GM21528 (cell line): ENCODE measurements around the gene ATP13A3.
"Not testable (repeated sequence)": the region's sequence is repeated elsewhere in the genome, so short reads cannot be mapped to it uniquely, and the experiment has no call there.

Source experiments
- ATAC-seq: cut with Tn5 transposase; IDR thresholded peaks from one replicate; pipeline ENCODE4 v1.9.1; 2021; ENCODE audit warnings: mild to moderate bottlenecking, moderate library complexity; ENCODE audit not compliant: unreplicated experiment, low FRiP score

ATP13A3 gene

DNA sequence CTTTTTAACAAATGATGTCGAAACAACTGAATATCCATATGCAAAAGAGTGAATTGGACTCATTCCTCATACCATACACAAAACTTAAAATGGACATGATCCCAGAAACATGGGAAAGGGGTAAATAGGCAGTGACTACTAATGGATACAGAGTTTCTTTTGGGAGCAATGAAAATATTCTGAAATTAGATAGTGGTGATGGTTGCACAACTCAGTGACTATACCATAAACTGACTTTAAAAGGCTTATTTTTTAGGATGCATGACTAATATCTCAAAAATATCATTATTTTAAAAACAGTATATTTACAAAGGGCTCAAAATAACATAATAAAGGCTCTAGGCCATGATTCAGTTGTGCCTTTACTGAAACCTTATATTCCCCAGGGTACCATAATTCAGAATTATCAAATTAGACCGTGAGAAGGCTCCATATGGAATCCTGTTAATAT is 16.3 kb upstream of the ATP13A3 start:
- ATAC-seq = no peak

DNA sequence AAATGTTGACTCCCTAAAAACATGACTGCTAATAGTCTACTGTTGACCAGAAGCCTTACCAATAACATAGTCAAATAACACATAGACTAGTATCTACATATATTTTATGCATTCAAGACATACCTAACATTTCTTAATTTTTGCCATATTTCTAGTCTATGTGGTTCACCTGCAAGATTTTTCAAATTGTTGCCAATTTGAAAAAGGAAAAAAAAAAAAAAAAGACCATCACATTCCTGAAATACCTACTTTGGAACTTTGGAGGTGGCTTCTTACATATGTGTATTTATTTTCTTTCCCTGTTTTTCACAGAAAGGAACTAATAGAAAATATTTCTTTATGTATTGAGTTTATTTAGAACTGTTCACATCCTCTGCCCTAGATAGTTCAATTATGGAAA is 13.4 kb upstream of the ATP13A3 start:
- no peak for ATAC-seq

DNA sequence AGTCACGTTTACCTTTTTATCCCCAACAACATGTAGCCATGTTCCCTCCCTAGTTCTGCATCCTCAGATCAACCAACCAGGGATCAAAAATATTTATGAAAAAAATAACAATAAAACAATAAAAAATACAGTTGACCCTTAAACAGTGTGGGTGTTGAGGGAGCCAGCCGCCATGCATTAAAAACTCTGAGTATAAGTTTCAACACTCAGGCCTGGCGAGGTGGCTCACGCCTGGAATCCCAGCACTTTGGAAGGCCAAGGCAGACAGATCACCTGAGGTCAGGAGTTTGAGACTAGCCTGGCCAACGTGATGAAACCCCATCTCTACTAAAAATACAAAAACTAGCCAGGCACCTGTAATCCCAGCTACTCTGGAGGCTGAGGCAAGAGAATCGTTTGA is 12.7 kb upstream of the ATP13A3 start:
- ATAC-seq = not testable (repeated sequence)

DNA sequence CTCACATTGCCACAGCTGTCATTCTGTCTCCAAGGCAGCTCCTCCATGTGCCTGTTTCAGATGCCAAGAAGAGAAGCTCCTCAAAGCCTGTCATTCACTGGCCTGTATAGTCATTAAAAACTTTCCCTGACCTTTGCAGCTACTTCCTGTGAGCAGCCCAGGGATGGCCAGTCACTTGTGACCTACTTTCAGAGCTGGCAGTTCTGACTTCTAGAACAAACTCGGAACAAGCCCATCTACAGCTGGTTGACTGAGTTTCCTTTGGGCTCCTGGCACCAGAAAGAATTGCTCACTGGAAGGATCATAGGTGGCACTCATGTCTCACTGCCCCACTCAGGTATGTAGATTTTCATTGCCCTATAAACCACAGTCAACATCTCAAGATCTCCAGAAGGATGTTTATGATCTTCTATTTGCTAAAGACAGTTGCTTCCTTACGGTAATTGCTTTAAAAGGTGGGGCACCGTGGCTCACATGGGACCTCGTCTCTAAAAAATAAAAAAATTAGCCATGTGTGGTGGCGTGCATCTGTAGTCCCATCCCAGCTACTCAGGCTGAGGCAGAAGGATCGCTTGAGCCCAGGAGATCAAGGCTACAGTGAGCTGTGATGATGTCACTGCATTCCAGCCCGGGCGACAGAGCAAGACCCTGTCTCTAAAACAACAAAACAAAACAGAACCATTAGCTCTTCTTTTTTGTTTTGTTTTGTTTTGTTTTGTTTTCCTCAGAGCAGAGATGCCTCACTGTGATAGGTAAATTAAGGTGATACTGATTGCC is 11.2 kb upstream of the ATP13A3 start:
- ATAC-seq = no peak

DNA sequence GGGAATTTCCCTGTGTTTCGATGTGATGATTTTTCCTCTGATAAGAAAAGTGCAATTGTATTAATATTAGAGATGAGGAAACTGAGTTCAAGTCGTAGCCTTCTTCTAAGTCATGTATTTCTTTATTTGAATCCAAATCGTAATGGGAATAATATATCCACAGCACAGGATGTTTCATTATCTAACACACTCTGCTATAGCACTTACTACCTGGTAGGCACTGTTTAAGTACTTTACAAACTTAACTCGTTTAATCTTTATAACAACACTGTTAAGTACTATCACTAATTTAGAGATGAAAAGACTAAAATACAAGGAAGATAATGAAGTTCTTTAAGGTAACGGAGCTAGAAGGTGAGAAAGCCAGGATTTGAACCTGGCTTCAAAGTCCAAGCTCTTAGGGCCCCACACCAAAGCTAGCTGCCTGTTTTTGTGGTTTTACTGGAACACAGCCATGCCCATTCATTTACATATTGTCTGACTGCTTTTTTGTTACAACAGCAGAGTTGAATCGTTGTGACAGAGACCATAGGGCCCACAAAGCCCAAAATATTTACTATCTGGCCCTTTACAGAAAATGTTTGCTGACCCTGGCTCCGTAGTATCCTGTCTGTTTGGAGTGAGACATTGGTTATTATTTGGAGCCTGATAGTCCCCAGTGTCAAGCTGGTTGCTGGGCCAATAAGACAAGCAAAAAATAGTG is 9.6 kb upstream of the ATP13A3 start:
- no peak for ATAC-seq

DNA sequence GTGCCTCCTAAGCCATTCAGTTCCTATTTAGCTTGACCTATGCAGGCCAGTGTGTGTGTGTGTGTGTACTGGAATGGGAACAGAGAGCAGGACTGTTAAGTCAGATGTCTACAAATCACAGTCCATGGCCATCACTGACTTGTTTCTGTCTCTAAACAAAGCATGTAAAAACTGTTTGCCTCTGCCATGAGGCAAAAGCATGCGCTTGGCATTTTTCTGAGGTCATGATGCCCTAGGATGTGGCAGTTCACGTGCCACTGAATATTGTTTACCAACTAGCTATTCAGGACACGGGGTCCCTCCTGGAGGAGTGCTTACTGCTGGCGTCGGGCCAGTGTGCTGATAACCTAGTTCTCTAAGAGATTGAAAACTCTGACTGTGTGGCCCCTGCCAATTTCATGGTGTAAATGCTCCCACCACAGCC is 8.2 kb upstream of the ATP13A3 start:
- no peak for ATAC-seq

DNA sequence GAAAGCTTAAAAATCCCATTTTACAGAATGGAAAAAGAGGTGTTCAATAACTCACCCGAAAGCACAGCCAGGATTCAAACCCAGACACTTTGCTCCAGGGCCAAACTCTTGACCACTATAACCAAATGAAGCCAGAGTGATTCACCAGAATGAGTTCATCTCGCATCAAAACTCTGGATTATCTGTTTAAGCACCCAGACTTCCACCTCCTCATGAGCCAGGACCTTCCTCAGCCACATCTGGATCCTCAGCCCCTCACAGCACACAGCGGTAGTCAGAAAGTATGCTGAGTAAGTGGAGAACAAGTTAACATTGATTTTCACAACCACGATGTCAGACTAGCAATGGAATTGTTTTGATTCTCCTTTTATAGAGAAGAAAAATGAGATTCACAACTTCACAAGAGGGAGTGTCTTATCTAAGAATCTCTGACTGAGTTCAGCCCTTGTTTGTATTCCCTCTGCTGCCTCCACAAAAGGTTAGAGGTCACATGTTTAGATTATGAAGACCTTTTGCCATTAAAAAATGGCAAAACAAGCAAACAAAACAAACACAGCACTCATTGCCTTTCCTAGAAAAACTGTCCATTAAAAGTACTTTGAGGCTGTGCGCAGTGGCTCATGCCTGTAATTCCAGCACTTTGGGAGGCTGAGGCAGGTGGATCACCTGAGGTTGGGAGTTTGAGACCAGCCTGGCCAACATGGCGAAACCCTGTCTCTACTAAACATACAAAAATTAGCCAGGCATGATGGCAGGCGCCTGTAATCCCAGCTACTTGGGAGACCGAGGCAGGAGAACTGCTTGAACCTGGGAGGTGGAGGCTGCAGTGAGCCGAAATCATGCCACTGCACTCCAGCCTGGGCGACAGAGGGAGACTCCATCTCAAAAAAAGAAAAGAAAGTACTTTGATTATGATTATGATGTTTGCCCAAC is 7.5 kb upstream of the ATP13A3 start:
- ATAC-seq = not testable (repeated sequence)

DNA sequence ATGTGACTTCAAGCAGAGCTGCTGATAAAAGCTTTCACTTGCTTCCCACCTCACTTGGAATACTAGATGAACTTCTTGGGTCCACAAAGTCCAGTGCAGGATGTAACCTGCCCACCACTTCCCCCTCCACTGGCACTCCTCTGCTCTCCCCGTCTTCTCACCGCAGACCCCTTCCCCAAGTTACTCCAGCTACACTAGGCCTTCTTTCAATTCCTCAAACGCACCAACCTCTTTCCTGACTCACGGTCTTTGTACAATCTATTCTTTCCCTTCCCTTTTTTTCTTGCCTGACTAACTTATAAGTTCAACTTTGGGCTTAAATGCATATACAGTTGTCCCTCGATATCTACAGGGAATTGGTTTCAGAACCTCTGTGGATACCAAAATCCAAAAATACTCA is 5.2 kb upstream of the ATP13A3 start:
- ATAC-seq = no peak

DNA sequence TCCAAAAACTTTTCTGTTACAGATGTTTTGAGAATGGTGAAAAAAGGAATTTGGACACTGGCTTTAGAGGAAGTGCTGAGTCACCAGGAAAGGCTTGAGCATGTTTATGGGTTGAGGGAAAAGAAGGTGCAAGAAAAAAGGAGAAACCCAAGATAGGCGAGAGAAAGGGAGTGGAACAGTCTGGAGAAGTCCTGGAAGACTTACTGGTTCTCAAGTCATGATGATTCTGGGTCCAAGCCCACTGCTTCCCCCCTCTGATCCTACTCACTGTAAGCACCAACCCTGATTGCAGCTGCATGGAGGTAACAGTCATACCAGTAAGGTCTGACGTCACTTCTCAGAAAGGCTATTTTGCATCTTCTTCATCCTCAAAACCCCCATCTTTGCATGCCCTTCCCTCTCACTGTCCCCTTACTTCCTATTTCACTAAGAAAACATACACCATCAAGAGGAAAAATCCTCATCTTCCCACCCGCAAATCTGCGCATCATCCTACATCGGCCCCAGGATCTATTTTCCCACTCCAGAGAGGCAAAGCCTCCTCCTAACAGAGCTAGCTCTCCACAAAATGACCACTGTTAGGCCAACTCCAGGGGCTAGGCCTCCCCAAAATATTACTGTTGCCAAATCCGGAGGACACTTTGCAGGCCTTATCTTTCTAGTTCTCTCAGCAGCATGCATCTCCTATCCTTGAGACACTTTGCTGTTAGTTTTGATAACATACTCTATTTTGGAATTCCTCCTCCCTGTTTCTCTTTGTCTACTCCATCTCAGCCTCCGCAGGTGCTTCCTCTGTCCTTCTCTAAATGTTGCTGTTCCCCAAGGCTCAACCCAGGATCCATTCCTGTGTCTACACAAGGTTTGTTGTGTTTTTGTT is 3.2 kb upstream of the ATP13A3 start:
- ATAC-seq = peak; percentile 44

DNA sequence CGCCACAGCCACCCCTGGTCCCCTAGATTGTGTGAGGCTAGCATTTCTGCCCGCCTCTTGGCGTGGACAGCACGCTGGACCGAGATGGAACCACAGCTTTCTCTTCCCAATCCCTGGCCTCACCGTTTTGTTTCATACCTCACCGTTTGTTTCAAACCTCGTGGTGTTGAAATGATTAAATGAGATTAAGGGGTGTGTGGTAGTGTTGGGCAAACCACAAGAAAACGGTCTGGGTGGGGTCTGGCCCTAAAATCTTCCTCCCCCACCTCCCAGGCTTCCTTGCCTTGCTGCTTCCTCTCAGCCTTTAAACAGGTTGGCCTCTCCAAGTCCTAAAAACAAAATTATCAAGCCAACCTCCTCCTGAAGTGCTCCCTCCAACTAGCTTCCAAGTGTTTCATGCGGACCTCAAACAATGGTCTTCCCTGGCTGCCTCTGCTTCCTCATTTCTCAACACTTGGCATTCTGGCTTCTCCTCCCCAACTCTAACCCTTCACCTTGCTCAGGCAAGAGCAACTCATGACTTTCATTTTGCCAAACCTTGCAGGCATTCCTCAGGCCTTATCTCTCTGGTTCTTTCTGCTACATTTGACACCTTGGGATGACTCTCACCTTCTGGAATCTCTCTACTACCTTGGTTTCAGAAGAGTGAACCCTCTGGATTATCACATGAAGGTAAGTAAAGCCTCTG is 1.4 kb upstream of the ATP13A3 start:
- ATAC-seq = no peak

DNA sequence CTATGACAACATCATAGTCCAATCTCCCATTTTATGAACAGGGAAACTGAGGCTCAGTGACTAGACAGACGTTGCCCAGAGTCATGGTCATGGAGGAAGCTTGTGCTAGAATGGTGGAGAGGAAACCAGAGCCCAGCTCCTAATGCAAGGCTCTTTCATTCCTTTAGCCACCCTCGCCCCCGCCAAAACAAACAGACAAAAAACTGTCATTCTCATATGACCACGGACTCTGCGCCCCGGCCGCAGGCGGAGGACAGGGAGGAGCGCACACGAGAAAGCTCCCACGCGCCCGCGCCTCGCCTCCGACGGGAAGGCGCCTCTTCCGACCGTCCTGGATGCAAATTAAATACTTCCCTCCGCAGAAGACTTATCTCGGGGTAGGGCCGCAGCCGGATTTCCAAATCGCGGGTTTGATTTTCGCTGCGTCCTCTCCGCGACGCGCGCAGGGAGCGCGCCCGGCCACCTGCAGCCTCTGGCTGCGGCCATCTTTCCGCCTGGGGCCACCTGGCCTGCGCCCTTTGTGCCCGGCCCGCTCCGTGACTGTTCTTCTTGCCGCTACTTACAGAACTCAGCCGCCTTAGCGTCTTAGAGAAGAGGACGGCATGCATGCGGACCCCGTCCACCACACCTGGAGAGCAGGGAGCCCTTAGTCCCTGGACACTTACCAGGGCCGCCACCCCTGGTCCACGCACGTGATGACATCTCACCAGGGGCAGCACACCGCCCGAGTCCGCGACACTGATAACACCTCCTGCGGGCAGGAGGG is 670 bp upstream of the ATP13A3 start:
- peak; percentile 33 for ATAC-seq

DNA sequence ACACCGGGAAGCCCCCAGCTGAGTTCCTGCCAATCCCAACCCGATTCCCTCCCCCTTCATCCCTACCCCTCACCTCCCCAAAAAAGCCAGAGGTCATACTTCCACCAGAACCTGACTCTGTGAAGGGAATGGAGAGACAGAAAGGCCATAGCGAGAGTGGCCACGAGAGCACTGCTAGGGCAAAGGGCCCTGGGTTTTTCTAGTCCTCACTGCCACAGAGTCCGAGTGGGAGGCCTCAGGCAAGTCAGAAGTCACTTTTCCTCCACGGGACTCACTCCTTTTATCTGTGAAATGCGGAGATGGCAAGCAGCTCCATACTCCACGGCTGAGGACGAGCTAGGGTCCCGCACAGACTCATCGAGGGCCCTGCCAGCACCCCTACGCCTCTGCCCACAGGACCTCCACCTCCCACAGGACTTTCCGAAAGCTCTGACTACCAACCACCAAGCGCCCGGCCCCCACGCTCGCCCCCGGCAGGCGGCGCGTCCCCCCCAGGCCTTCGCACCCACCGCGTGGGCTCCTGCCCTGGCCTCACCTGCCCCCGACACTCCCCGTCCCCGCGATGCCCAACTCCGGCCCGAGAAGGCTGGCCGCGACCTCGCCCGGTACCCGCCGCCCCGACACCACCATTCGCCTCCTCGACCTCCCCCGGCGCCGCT is 792 bp downstream of the ATP13A3 start:
- peak; percentile 26 for ATAC-seq

DNA sequence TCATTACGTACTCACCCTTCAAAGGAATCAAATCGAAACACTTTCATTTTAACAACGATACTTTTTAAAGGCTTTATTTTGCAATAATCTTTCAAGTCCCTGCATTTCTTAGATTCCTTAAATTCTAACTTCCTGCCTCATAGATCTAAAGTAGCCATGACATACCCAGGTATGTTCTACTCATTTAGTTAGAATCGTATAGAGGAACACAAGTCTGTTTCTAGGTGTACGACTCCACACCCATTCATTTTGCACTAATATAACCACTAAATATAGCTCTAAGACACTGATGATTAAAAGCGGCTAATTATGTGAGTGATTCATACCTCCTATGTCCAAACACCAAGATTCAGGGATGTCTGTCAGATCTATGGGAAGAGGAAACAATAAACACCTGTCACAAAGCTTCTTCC is 1.3 kb downstream of the ATP13A3 start:
- no peak for ATAC-seq

DNA sequence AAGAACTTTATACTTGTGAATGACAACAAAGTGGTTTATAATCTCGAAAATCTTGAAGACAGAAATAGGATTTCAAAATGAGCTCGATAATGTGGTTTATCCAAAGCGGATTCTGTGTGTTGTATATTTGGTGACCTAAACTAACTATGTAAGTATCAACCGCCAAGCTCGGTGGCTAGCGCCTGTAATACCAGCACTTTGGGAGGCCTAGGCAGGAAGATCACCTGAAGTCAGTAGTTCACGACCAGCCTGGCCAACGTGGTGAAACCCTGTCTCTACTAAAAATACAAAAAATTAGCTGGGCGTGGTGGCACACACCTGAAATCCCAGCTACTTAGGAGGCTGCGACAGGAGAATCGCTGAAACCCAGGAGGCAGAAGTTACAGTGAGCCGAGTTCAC is 2.2 kb downstream of the ATP13A3 start:
- ATAC-seq = no peak

DNA sequence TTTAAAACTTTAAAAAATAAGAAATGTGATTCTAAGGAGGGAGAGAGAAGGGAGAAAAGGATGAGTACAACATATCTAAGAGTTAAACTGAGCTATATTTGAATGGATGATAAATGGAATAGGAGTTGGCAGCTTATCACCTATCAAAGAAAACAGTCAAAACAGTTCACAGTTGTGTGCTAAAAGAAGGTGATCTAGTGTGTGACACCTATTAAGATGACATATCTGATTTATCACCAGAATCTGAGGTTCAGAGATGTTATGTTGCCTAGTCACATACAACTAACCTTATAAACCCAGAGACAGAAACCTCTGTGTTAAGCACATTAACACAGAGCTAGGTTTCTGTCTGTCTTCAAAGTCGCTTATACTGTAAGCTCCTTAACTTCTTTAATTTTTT is 3.0 kb downstream of the ATP13A3 start:
- no peak for ATAC-seq

DNA sequence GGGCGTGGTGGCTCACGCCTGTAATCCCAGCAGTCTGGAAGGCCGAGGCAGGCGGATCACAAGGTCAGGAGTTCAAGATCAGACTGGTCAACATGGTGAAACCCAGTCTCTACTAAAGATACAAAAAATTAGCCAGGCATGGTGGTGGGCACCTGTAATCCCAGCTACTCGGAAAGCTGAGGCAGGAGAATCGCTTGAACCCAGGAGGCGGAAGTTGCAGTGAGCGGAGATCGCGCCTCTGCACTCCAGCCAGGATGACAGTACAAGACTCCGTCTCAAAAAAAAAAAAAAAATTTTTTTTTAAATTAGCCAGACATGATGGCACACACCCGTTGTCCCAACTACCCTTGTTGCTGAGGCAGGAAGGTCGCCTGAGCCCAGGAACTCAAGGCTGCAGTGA is 4.0 kb downstream of the ATP13A3 start:
- not testable (repeated sequence) for ATAC-seq

DNA sequence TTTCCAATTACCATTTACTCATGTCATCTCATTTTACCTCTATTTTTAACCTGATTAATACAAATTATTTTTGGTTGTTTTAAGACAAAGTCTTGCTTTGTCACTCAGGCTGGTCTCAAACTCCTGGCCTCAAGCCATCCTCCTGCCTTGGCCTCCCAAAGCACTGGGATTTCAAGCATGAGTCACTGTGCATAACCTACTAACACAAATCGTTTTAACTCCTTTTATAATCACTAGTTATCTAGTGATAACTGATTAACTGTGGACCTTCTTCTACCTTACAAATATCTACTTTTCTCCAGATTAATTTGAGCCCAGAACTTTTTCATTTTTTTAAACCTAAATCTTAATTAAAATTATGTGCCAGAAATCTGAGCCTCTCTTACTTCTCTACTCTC is 4.6 kb downstream of the ATP13A3 start:
- no peak for ATAC-seq

DNA sequence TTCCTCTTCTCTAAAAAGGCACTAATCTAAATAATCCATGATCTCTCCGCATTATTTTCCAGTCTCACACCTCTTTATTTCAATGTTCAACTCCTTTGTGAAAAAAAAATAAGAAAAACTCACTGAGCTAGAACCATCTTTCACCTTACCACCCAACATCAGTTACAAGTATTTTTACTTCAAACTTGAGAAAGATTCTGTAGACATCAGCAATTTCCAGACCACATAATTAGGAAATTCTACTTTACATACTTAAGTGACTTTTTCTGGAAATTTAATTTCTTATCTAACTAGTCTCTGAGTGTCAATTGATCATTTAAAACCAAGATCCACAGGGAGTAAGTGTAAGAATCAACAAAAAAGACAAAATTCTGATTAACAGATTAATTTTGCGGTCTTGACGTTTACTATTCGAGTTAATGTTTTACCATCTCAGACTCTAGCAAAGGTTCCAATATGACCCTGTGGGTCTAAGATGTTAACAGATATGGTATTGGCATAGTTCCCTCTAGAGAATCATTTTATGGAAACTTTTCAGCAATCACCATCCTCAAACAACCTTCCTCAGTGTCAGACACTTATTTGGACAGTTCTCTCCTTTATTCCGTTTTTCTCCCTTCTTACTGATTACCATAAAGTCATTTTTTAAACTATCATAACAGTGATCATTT is 5.1 kb downstream of the ATP13A3 start:
- ATAC-seq = no peak
